HG02642 (cell line): ENCODE data around the gene B4GAT1.
"Not testable (repeated sequence)": the region's sequence is repeated elsewhere in the genome, so short reads cannot be mapped to it uniquely, and the experiment has no call there.

ENCODE experiments used
- ATAC-seq: cut with Tn5 transposase; IDR thresholded peaks from one replicate; pipeline ENCODE4 v1.9.1; 2021; ENCODE audit warnings: mild to moderate bottlenecking; ENCODE audit not compliant: unreplicated experiment, poor library complexity

The B4GAT1 gene

GRCh38 chr11:66326261-66327111 lies 20.9 kb downstream of the B4GAT1 start:
- ATAC-seq: no peak

GRCh38 chr11:66325263-66325671 lies 22.2 kb downstream of the B4GAT1 start:
- no peak for ATAC-seq

- no peak for ATAC-seq
Measured at GRCh38 chr11:66324664-66325063, 22.8 kb downstream of the B4GAT1 start.

GRCh38 chr11:66323684-66324083 lies 23.7 kb downstream of the B4GAT1 start:
- ATAC-seq: no peak

GRCh38 chr11:66322732-66323427 lies 24.5 kb downstream of the B4GAT1 start:
- no peak for ATAC-seq

GRCh38 chr11:66321606-66322005 lies 25.8 kb downstream of the B4GAT1 start:
- no peak for ATAC-seq

- ATAC-seq: not testable (repeated sequence)
Measured at GRCh38 chr11:66320748-66321147, 26.7 kb downstream of the B4GAT1 start.

GRCh38 chr11:66320289-66320688 lies 27.1 kb downstream of the B4GAT1 start:
- not testable (repeated sequence) for ATAC-seq

- ATAC-seq: no peak
Measured at GRCh38 chr11:66318600-66318970, 28.8 kb downstream of the B4GAT1 start.

GRCh38 chr11:66317723-66318599 lies 29.5 kb downstream of the B4GAT1 start:
- ATAC-seq: no peak

GRCh38 chr11:66317322-66317722 lies 30.1 kb downstream of the B4GAT1 start:
- no peak for ATAC-seq

- ATAC-seq: no peak
Measured at GRCh38 chr11:66316849-66317251, 30.6 kb downstream of the B4GAT1 start, which contains the start of gene CD248. CD248 (minus strand) TSS chr11:66317044; CDS start chr11:66317027, 17 bp downstream.

GRCh38 chr11:66315921-66316811 lies 31.3 kb downstream of the B4GAT1 start:
- no peak for ATAC-seq

- ATAC-seq: no peak
Measured at GRCh38 chr11:66315498-66315885, 31.9 kb downstream of the B4GAT1 start.

- no peak for ATAC-seq
Measured at GRCh38 chr11:66314561-66315497, 32.6 kb downstream of the B4GAT1 start.

- no peak for ATAC-seq
Measured at GRCh38 chr11:66314186-66314501, 33.3 kb downstream of the B4GAT1 start.

GRCh38 chr11:66313321-66314185 lies 33.9 kb downstream of the B4GAT1 start:
- no peak for ATAC-seq
